Neural cell (in vitro differentiated cells): ENCODE results near the gene ATP13A2. TPM values are rescaled to one million over a fixed set of nuclear protein-coding genes. Genes with fewer than 3 reads are reported as not detected.

Experiments used
- H2AFZ ChIP-seq: fragments of 200-600, 300-800 bp; sonication (generic), shearing (Covaris generic); 2 replicates; pipeline ENCODE4 v1.6.0; 2014; ENCODE audit warnings: low read depth, mild to moderate bottlenecking, antibody characterized with exemption, low read length, moderate library complexity
- H3F3A ChIP-seq: fragments of 200-600 bp; shearing (Covaris generic); 2 replicates; pipeline ENCODE4 v1.6.1; 2016; ENCODE audit warnings: mild to moderate bottlenecking, moderate library complexity, mixed read lengths, antibody characterized with exemption, low read length; ENCODE audit not compliant: insufficient read depth, poor library complexity, severe bottlenecking
- H3K27ac ChIP-seq: fragments of 200-600, 300-800 bp; sonication (generic), shearing (Covaris generic); 2 replicates; pipeline ENCODE4 v1.5.1; 2014; ENCODE audit warnings: mild to moderate bottlenecking, low read length, moderate library complexity
- H3K27me3 ChIP-seq: fragments of 300-800, 200-600 bp; sonication (generic), shearing (Covaris generic); 2 replicates; pipeline ENCODE4 v1.6.0; 2014; ENCODE audit warnings: mild to moderate bottlenecking, low read depth, low read length, moderate library complexity; ENCODE audit not compliant: insufficient read depth
- H3K36me3 ChIP-seq: fragments of 300-800, 200-600 bp; sonication (generic), shearing (Covaris generic); 2 replicates; pipeline ENCODE4 v1.5.1; 2014; ENCODE audit warnings: mild to moderate bottlenecking, antibody characterized with exemption, low read length, moderate library complexity; ENCODE audit not compliant: insufficient read depth
- H3K4me2 ChIP-seq: fragments of 300-800, 200-600 bp; sonication (generic), shearing (Covaris generic); 2 replicates; pipeline ENCODE4 v1.6.0; 2014; ENCODE audit warnings: mild to moderate bottlenecking, low read length
- H3K4me3 ChIP-seq: fragments of 300-800, 200-600 bp; sonication (generic), shearing (Covaris generic); 2 replicates; pipeline ENCODE4 v1.5.1; 2014; ENCODE audit warnings: mild to moderate bottlenecking, low read length, moderate library complexity
- H3K79me2 ChIP-seq: fragments of 200-600 bp; shearing (Covaris generic); replicated peaks from 2 replicates; pipeline ENCODE4 v1.6.0; 2014; ENCODE audit warnings: mild to moderate bottlenecking, low read length, moderate library complexity; ENCODE audit not compliant: insufficient read depth
- H3K9ac ChIP-seq: fragments of 300-800, 200-600 bp; sonication (generic), shearing (Covaris generic); 2 replicates; pipeline ENCODE4 v1.6.1; 2016; ENCODE audit warnings: mild to moderate bottlenecking, low read length, mixed read lengths
- H3K9me2 ChIP-seq: fragments of 200-600 bp; shearing (Covaris generic); 2 replicates; pipeline ENCODE4 v1.6.1; 2016; ENCODE audit warnings: mild to moderate bottlenecking, low read length, mixed read lengths; ENCODE audit not compliant: insufficient read depth
- H3K9me3 ChIP-seq: fragments of 200-600, 300-800 bp; sonication (generic), shearing (Covaris generic); 2 replicates; pipeline ENCODE4 v1.6.1; 2016; ENCODE audit warnings: mild to moderate bottlenecking, mixed run types, low read length, moderate library complexity, mixed read lengths
- H4K20me1 ChIP-seq: fragments of 200-600 bp; shearing (Covaris generic); 2 replicates; pipeline ENCODE4 v1.6.1; 2016; ENCODE audit warnings: mild to moderate bottlenecking, mixed run types; ENCODE audit not compliant: insufficient read depth
- CTCF ChIP-seq: fragments of 450-650 bp; IDR thresholded peaks from 2 replicates; pipeline ENCODE4 v1.5.1; 2014; ENCODE audit warnings: antibody characterized with exemption, mild to moderate bottlenecking, moderate library complexity; ENCODE audit not compliant: poor library complexity, severe bottlenecking
- EP300 ChIP-seq: fragments of 450-650 bp; conservative IDR thresholded peaks from 2 replicates; pipeline ENCODE4 v1.6.1; 2014; ENCODE audit warnings: antibody characterized with exemption, mild to moderate bottlenecking, moderate library complexity; ENCODE audit not compliant: poor library complexity, severe bottlenecking
- EZH2 ChIP-seq: fragments of 200-600, 300-800 bp; shearing (Covaris generic), sonication (generic); IDR thresholded peaks from 2 replicates; pipeline ENCODE4 v1.6.1; 2014; ENCODE audit warnings: antibody characterized with exemption, low read length, borderline replicate concordance, mild to moderate bottlenecking; ENCODE audit not compliant: insufficient read depth, poor library complexity, severe bottlenecking
- MXI1 ChIP-seq: fragments of 450-650 bp; conservative IDR thresholded peaks from 2 replicates; pipeline ENCODE4 v1.6.1; 2014; ENCODE audit warnings: antibody characterized with exemption, mild to moderate bottlenecking; ENCODE audit not compliant: poor library complexity, severe bottlenecking
- POLR2AphosphoS5 ChIP-seq: IDR thresholded peaks from 2 replicates; pipeline ENCODE4 v1.6.1; 2012
- RAD21 ChIP-seq: fragments of 450-650 bp; conservative IDR thresholded peaks from 2 replicates; pipeline ENCODE4 v1.6.1; 2014; ENCODE audit warnings: antibody characterized with exemption, mild to moderate bottlenecking, moderate library complexity
- REST ChIP-seq: IDR thresholded peaks from 2 replicates; pipeline ENCODE4 v1.6.1; 2012; ENCODE audit warnings: borderline replicate concordance
- SMC3 ChIP-seq: fragments of 450-650 bp; conservative IDR thresholded peaks from 2 replicates; pipeline ENCODE4 v1.6.1; 2014; ENCODE audit warnings: antibody characterized with exemption, mild to moderate bottlenecking, moderate library complexity; ENCODE audit not compliant: poor library complexity
- TAF1 ChIP-seq: IDR thresholded peaks from 2 replicates; pipeline ENCODE4 v1.6.1; 2012; ENCODE audit warnings: low read depth
- polyA plus RNA-seq: library from polyadenylated mRNA; depleted of rRNA; stranded (reverse); fragments of >200 nt; gene quantifications from 2 replicates; pipeline ENCODE4 v1.2.3, GENCODE V29; 2014

The ATP13A2 gene
- polyA plus RNA-seq, 1 donor from 2014 or later: 43.3 TPM

- H3K27me3 ChIP-seq: no peaks in the 10 kb centered on the region
- H3K9ac ChIP-seq: no peak overlapping the region
- H4K20me1 ChIP-seq: no peaks in the 10 kb centered on the region
- no peak overlapping the region for H3K27ac ChIP-seq
- H3K4me2 ChIP-seq: no peak overlapping the region
- no peak overlapping the region for H2AFZ ChIP-seq
- no peak overlapping the region for H3K4me3 ChIP-seq
- H3K9me2 ChIP-seq: no peaks in the 10 kb centered on the region
- H3K36me3 ChIP-seq: no peaks in the 10 kb centered on the region
- TF ChIP-seq RAD21 (no peak), EP300 (no peak), REST (no peak), CTCF (no peak), SMC3 (no peak), EZH2 (no peak), MXI1 (no peak), TAF1 (no peak), POLR2AphosphoS5 (no peak)
- no peaks in the 10 kb centered on the region for H3F3A ChIP-seq
- H3K9me3 ChIP-seq: no peaks in the 10 kb centered on the region
- H3K79me2 ChIP-seq: no peaks in the 10 kb centered on the region
Observed at GRCh38 chr1:16957731-16958130, 54.0 kb downstream of the ATP13A2 start.

- H3K36me3 ChIP-seq: no peaks in the 10 kb centered on the region
- H3K79me2 ChIP-seq: no peaks in the 10 kb centered on the region
- no peaks in the 10 kb centered on the region for H4K20me1 ChIP-seq
- no peak overlapping the region for H2AFZ ChIP-seq
- H3F3A ChIP-seq: no peaks in the 10 kb centered on the region
- TF ChIP-seq EZH2: no peak
- TF ChIP-seq EP300: no peak
- TF ChIP-seq POLR2AphosphoS5: no peak
- no peak for TF ChIP-seq TAF1
- TF ChIP-seq RAD21: no peak
- TF ChIP-seq MXI1: no peak
- TF ChIP-seq REST: no peak
- no peak for TF ChIP-seq CTCF
- TF ChIP-seq SMC3: no peak
- H3K9me2 ChIP-seq: no peaks in the 10 kb centered on the region
- H3K9me3 ChIP-seq: no peaks in the 10 kb centered on the region
- H3K4me2 ChIP-seq: no peak overlapping the region
- no peak overlapping the region for H3K9ac ChIP-seq
- no peak overlapping the region for H3K27ac ChIP-seq
- no peak overlapping the region for H3K4me3 ChIP-seq
- no peaks in the 10 kb centered on the region for H3K27me3 ChIP-seq
Observed at GRCh38 chr1:16956775-16957174, 55.0 kb downstream of the ATP13A2 start.
